Endothelial cell of hepatic sinusoid (primary cell): Measurements from ENCODE around the gene TP53AIP1.
"Not testable (repeated sequence)": the region's sequence is repeated elsewhere in the genome, so short reads cannot be mapped to it uniquely, and the experiment has no call there.

Experiments
- in situ Hi-C: cut with HindIII; loops from 2 replicates; pipeline ENCODE4 v1.10.0; 2017; ENCODE audit warnings: low sequenced_read_pairs

Gene TP53AIP1

GRCh38 chr11:128926437-128927107 is 16.1 kb downstream of the TP53AIP1 start:
- in situ Hi-C loops, result no loop called here

GRCh38 chr11:128926000-128926399 is 16.7 kb downstream of the TP53AIP1 start:
- in situ Hi-C loops, result no loop called here

- in situ Hi-C loops, result no loop called here
Observed at GRCh38 chr11:128925250-128925600, 17.4 kb downstream of the TP53AIP1 start.

GRCh38 chr11:128924510-128925249 is 18.0 kb downstream of the TP53AIP1 start:
- in situ Hi-C loops, result no loop called here

GRCh38 chr11:128924104-128924503 is 18.6 kb downstream of the TP53AIP1 start:
- in situ Hi-C loops, result no loop called here

GRCh38 chr11:128921793-128922192 is 20.9 kb downstream of the TP53AIP1 start:
- in situ Hi-C loops, result no loop called here

GRCh38 chr11:128920666-128921065 is 22.0 kb downstream of the TP53AIP1 start:
- in situ Hi-C loops, result no loop called here

- in situ Hi-C loops, result not testable (repeated sequence)
Observed at GRCh38 chr11:128919635-128920034, 23.0 kb downstream of the TP53AIP1 start.

- in situ Hi-C loops, result no loop called here
Observed at GRCh38 chr11:128919216-128919615, 23.5 kb downstream of the TP53AIP1 start.

GRCh38 chr11:128917144-128917724 is 25.4 kb downstream of the TP53AIP1 start:
- in situ Hi-C loops, result no loop called here

GRCh38 chr11:128916681-128917080 is 26.0 kb downstream of the TP53AIP1 start:
- in situ Hi-C loops, result no loop called here

- in situ Hi-C loops, result no loop called here
Observed at GRCh38 chr11:128916037-128916572, 26.6 kb downstream of the TP53AIP1 start.

GRCh38 chr11:128915149-128915521 is 27.5 kb downstream of the TP53AIP1 start:
- in situ Hi-C loops, result no loop called here

- in situ Hi-C loops, result no loop called here
Observed at GRCh38 chr11:128914216-128915148, 28.2 kb downstream of the TP53AIP1 start.

- in situ Hi-C loops, result no loop called here
Observed at GRCh38 chr11:128913806-128914205, 28.9 kb downstream of the TP53AIP1 start.

- in situ Hi-C loops, result no loop called here
Observed at GRCh38 chr11:128911701-128912100, 31.0 kb downstream of the TP53AIP1 start.

- in situ Hi-C loops, result no loop called here
Observed at GRCh38 chr11:128911239-128911638, 31.4 kb downstream of the TP53AIP1 start.

GRCh38 chr11:128910576-128910975 is 32.1 kb downstream of the TP53AIP1 start:
- in situ Hi-C loops, result no loop called here

GRCh38 chr11:128909438-128910125 is 33.1 kb downstream of the TP53AIP1 start:
- in situ Hi-C loops, result no loop called here
